Umbilical cord (tissue), 2 donors: ENCODE measurements around the gene IFNL4. TPM values are rescaled to one million over a fixed set of nuclear protein-coding genes. Genes with fewer than 3 reads are reported as not detected.

Experiments used
- DNase-seq: peaks from one replicate; pipeline ENCODE4 v3.0.0-alpha.2; 2015; ENCODE audit warnings: low spot score
- total RNA-seq: library from RNA; depleted of rRNA; stranded (reverse); fragments of >200 nt; gene quantifications from one replicate; pipeline ENCODE4 v1.2.3, GENCODE V29; 2014; ENCODE audit warnings: low replicate concordance; ENCODE audit not compliant: insufficient read depth

Gene IFNL4
- total RNA-seq, 1 donor from 2014 or later = not detected

DNA sequence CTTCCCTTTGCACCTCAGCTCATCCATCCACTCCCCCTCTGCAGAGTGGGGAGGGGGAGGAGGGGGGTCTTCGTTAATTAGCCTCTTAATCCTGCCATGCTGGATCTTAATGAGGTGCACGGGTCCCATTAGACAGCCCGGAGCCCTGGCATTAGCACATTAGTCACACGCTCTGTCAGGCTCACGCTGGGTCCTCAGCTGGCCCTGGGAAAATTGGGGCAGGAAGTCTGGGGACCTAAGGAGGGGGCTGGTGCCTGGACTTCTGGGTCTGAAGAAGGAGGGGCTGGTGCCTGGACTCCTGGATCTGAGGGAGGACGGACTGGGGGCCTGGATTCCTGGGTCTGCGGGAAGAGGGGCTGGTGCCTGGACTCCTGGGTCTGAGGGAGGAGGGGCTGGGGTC lies 52.3 kb downstream of the IFNL4 start:
- DNase-seq = no peak

Other genes starting within 250 kb of the IFNL4 start
- 12.3 TPM for gene FBXO27, start 216.3 kb downstream of the IFNL4 start, total RNA-seq
- gene ACP7, start 164.5 kb downstream of the IFNL4 start, total RNA-seq = 0.24 TPM
- 1.2 TPM for gene PAK4, start 123.1 kb downstream of the IFNL4 start, total RNA-seq
- 1.4 TPM for gene NCCRP1, start 51.9 kb downstream of the IFNL4 start, total RNA-seq
- gene SYCN, start 44.6 kb downstream of the IFNL4 start, total RNA-seq = not detected
- gene IFNL3, start 3.9 kb downstream of the IFNL4 start, total RNA-seq = not detected
- not detected for gene IFNL2, start 19.5 kb upstream of the IFNL4 start, total RNA-seq
- not detected for gene IFNL1, start 47.6 kb upstream of the IFNL4 start, total RNA-seq
- 4.8 TPM for gene LRFN1, start 72.0 kb upstream of the IFNL4 start, total RNA-seq
- 7.9 TPM for gene GMFG, start 87.2 kb upstream of the IFNL4 start, total RNA-seq
- 35.9 TPM for gene SAMD4B, start 93.6 kb upstream of the IFNL4 start, total RNA-seq
- 12.5 TPM for gene PAF1, start 142.2 kb upstream of the IFNL4 start, total RNA-seq
- 13.7 TPM for gene MED29, start 142.5 kb upstream of the IFNL4 start, total RNA-seq
- 15.4 TPM for gene ZFP36, start 158.0 kb upstream of the IFNL4 start, total RNA-seq
- gene PLEKHG2, start 163.8 kb upstream of the IFNL4 start, total RNA-seq = 37.8 TPM
- 87.2 TPM for gene RPS16, start 187.1 kb upstream of the IFNL4 start, total RNA-seq
- gene SUPT5H, start 196.7 kb upstream of the IFNL4 start, total RNA-seq = 41.4 TPM
- gene TIMM50, start 232.0 kb upstream of the IFNL4 start, total RNA-seq = 109 TPM